ENCODE data around the gene DCAF5. TPM values are rescaled to one million over a fixed set of nuclear protein-coding genes. Genes with fewer than 3 reads are reported as not detected.

The DCAF5 gene
- total RNA-seq, 4 donors from 2014 or later, result 31.8 to 60.0 (median 38.5) TPM

DNA sequence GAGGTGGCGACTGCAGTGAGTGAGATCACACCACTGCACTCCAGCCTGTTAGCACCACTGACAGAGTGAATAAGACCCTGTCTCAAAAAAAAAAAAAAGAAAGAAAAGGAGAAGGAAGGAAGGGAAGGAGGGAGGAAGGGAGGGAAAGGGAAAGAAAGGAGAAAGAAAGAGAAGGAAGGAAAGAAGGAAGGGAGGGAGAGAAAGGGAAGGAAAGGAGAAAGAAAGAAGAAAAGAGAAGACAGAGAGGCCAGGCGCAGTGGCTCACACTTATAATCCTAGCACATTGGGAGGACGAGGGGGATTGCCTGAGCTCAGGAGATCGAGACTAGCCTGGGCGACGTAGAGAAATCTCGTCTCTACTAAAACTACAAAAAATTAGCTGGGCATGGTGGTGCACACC is 13.2 kb downstream of the DCAF5 start:
- no peak for TF ChIP-seq POLR2A (IDR thresholded peaks at IDR 0.05)
- TF ChIP-seq, protein P1, sequence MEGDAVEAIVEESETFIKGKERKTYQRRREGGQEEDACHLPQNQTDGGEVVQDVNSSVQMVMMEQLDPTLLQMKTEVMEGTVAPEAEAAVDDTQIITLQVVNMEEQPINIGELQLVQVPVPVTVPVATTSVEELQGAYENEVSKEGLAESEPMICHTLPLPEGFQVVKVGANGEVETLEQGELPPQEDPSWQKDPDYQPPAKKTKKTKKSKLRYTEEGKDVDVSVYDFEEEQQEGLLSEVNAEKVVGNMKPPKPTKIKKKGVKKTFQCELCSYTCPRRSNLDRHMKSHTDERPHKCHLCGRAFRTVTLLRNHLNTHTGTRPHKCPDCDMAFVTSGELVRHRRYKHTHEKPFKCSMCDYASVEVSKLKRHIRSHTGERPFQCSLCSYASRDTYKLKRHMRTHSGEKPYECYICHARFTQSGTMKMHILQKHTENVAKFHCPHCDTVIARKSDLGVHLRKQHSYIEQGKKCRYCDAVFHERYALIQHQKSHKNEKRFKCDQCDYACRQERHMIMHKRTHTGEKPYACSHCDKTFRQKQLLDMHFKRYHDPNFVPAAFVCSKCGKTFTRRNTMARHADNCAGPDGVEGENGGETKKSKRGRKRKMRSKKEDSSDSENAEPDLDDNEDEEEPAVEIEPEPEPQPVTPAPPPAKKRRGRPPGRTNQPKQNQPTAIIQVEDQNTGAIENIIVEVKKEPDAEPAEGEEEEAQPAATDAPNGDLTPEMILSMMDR (IDR thresholded peaks at IDR 0.05), result no peak
- intact Hi-C loops (cut with DNase I; ENCODE audit: low total_unique reads), result no loop called here
- no peak overlapping the region for H3K4me3 ChIP-seq (ENCODE audit: low read depth, poor library complexity, severe bottlenecking)
- WGBS, 2 donors, result 72 to 85% methylated on average over 7 of the region's 7 CpGs
- DNase-seq (ENCODE audit: low spot score in 2 of 2), result no peak

DNA sequence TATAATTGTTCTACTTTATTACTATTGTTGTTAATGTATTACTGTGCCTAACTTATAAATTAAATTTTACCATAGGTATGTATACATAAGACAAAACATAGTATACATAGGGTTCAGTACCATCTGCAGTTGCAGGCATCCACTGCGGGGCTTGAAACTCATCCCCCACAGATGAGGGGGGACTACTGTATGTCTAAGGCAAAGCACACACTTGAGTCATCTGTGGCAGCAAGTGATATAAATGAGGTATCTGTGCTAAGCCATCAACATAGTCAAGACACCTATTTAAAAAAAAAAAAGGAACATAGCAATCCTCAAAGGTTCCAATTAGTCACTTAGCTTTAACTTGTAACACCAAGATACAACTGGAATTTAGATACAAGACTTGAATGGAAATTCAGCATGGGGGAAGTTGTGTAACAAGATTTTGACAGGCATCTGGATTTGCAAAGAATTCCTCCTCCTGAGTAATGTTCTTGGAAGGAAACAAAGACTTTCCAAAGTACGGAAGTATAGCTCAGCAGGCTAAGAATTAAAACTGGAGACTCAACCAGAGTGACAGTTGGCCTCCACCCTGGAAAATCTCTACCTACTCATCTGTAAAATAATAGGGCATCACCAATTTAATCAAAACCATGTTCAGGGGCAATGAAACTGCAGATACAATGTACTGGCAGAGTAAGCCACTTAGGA is 14.9 kb downstream of the DCAF5 start:
- WGBS, 2 donors, result 38 to 43% methylated on average over 2 of the region's 2 CpGs
- DNase-seq (ENCODE audit: low spot score in 2 of 2), result no peak
- TF ChIP-seq, protein P1 (IDR thresholded peaks at IDR 0.05), result no peak
- no peak for TF ChIP-seq POLR2A (IDR thresholded peaks at IDR 0.05)
- intact Hi-C loops (cut with DNase I; ENCODE audit: low total_unique reads), result no loop called here
- no peak overlapping the region for H3K4me3 ChIP-seq (ENCODE audit: low read depth, poor library complexity, severe bottlenecking)

DNA sequence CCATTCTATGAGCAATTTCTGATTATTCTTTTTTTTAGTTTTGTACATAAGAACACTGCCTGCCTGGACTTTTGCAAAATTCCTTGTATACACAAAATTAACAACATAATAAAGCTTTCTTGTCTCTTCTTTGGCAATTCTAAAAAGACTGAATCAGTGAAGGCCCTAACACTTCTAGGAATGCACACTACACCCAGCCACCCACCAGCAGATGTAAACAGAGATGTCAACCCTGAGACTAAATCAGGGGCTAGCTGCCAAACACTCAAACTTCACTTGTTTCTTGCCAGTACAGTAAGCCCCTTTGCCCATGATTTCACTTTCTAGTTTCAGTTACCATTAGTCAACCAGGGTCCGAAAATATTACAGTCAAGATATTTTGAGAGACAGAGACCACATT is 15.5 kb downstream of the DCAF5 start:
- WGBS, 2 donors, result 70 to 83% methylated on average over 1 of the region's 1 CpG
- DNase-seq (ENCODE audit: low spot score in 2 of 2), result no peak
- intact Hi-C loops (cut with DNase I; ENCODE audit: low total_unique reads), result no loop called here
- TF ChIP-seq, protein P1 (IDR thresholded peaks at IDR 0.05), result no peak
- TF ChIP-seq POLR2A (IDR thresholded peaks at IDR 0.05), result no peak
- H3K4me3 ChIP-seq (ENCODE audit: low read depth, poor library complexity, severe bottlenecking), result no peak overlapping the region

DNA sequence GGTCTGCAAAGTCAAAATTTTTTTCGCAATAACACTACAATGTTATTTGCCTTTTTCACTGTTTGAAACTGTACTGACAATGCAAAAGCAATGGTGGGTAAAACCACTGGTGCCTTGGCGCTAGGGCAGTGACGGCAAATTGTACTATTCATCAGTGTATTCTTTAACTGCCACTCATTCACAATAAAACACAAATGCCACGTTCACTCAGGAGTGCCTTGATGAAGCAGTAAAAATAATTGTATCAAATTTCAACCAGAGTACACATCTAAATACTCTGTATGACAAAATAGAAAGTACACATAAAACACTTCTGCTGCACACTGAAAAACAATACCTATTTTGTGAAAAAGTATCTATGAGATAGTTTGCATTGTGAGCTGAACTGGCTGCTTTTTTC is 17.8 kb downstream of the DCAF5 start:
- intact Hi-C loops (cut with DNase I; ENCODE audit: low total_unique reads), result no loop called here
- no peak overlapping the region for H3K4me3 ChIP-seq (ENCODE audit: low read depth, poor library complexity, severe bottlenecking)
- DNase-seq (ENCODE audit: low spot score in 2 of 2), result no peak
- 83 to 88% methylated on average over 4 of the region's 4 CpGs for WGBS, 2 donors
- no peak for TF ChIP-seq POLR2A (IDR thresholded peaks at IDR 0.05)
- TF ChIP-seq, protein P1 (IDR thresholded peaks at IDR 0.05), result no peak

DNA sequence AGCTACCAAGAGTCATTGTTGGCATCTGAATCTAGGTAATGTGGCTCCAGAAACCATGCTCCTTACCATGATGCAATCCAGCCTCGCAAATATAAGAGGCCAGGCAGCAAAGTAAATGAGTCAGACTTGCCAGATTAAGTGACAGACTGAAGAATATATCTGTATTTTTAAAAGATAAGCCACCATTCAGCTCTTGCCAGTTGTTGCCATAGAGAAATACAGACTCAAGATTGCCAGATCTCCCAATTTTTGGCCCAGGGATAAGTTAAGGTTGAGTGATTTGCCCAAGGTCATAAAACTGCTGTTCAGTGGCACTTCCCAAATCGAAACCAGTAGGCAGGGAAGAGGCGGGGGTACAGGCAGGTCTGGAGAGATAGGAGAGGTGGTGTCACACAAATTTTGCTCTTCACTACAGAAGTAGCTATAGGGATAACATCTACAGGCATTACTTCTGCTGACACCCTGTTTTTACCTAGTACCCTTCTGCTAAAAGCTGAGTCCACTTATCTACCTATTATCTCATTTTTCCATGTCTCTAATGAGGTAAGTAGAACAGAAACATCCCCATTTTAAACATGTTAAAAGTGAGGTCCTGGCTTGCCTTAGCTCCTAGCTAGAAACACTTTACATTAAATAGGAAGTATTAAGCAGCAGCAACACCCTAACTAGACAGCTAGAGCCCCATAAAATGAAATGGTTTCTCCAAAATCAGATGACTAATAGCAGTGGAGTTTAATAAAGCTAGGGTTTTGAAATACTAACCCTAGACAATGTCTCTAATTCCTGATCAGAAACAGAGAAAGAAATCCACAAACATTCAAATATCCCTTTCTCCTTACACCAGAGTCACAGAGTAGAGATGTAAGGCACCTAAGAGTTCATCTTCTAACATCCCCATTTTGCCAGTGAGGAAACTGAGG is 19.5 kb downstream of the DCAF5 start:
- intact Hi-C loops (cut with DNase I; ENCODE audit: low total_unique reads), result no loop called here
- no peak for DNase-seq (ENCODE audit: low spot score in 2 of 2)

More for the DNA sequence above, 19.5 kb downstream of the DCAF5 start:
- TF ChIP-seq POLR2A (IDR thresholded peaks at IDR 0.05), result no peak
- TF ChIP-seq, protein P1 (IDR thresholded peaks at IDR 0.05), result no peak
- 30 to 32% methylated on average over 3 of the region's 3 CpGs for WGBS, 2 donors
- no peak overlapping the region for H3K4me3 ChIP-seq (ENCODE audit: low read depth, poor library complexity, severe bottlenecking)
